Esophagus muscularis mucosa (tissue), 3 donors: Measurements from ENCODE around the gene SF3A1.

Experiments
- POLR2AphosphoS5 ChIP-seq, 2 donors: sonication (generic); formaldehyde crosslinking; IDR thresholded peaks; one replicate each; pipeline ENCODE4 v1.6.1; 2017; ENCODE audit warnings: antibody characterized with exemption in 2 of 2
- TF ChIP-seq, protein P1 (sequence below), 3 experiments: fragments of 200-600 bp in 2 of 3; fragments of 450-650 bp in 1 of 3; sonication (generic) in 2 of 3; IDR thresholded peaks; one replicate each; pipeline ENCODE4 v1.5.1; 2017 to 2019; ENCODE audit warnings: antibody characterized with exemption in 3 of 3, mild to moderate bottlenecking in 2 of 3, moderate library complexity in 1 of 3

DNA sequence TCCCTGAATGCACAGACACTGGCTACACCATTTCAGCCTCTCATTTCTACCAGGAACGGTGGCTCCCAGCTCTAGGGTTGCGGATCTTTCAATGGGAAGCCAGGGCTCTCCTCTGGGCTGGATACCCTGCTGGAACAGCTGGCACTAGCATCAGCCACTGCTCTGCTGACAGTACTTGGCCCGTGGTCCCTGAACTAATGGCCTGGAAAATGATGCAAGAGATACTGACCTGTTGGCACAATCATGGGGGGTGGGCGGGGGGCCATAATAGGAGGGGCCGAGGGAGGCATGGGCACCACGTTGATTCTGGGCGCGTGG lies 19.3 kb downstream of the SF3A1 start:
- TF ChIP-seq, protein P1, sequence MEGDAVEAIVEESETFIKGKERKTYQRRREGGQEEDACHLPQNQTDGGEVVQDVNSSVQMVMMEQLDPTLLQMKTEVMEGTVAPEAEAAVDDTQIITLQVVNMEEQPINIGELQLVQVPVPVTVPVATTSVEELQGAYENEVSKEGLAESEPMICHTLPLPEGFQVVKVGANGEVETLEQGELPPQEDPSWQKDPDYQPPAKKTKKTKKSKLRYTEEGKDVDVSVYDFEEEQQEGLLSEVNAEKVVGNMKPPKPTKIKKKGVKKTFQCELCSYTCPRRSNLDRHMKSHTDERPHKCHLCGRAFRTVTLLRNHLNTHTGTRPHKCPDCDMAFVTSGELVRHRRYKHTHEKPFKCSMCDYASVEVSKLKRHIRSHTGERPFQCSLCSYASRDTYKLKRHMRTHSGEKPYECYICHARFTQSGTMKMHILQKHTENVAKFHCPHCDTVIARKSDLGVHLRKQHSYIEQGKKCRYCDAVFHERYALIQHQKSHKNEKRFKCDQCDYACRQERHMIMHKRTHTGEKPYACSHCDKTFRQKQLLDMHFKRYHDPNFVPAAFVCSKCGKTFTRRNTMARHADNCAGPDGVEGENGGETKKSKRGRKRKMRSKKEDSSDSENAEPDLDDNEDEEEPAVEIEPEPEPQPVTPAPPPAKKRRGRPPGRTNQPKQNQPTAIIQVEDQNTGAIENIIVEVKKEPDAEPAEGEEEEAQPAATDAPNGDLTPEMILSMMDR (IDR thresholded peaks at IDR 0.05): no peak
- TF ChIP-seq POLR2AphosphoS5 (IDR thresholded peaks at IDR 0.05): no peak
